ENCODE data around the gene SSTR3. TPM values are rescaled to one million over a fixed set of nuclear protein-coding genes. Genes with fewer than 3 reads are reported as not detected.

SSTR3 gene
- total RNA-seq, 1 donor from 2014 or later = not detected

DNA sequence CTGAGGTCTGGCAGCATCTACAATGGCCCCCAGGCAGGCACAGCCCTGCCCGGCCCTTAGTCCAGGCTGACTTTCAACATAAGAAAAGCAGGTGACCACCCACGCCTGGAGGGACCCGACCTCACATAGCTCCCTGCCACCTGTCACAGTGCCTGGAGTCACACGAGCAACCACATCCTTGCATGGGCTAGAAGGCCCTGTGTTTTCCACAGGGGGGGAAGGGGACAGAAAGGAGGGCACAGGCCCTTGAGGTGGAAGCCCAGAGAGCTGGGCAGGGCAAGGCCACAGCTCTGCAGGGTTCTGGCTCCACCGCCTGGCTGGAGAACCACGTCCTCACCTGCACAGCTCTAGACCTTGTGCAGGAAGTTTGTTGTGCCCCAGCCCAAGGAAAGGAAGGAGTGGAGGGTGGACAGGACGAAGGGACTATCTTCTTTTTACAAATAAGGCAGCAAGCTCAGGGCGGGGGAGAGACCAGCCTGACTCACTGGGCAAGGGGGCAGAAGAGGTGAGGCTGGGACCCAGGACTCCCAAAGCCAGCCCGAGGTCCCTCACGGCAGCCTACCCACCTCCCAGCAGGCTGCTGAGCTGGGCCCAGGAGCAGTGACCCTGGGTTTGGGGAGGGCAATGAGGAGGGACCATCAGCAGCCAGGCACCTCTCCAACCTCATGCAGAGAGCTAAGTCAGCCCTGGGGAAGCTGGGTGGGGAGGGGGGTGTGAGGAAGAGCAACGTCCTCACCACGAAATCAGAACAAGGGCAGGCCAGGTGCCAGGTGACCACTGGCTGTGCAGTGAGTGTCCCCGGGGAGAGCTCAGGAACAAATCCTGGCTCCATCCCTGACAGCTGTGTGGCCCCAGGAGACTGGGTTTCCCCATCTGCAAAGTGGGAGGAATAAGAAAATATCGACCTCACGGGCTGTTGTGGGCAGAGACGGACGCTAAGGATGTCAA is 28.6 kb downstream of the SSTR3 start:
- H3K4me1 Mint-ChIP-seq (ENCODE audit: low read depth) = peaks cover 29% of the 10 kb centered on the region

DNA sequence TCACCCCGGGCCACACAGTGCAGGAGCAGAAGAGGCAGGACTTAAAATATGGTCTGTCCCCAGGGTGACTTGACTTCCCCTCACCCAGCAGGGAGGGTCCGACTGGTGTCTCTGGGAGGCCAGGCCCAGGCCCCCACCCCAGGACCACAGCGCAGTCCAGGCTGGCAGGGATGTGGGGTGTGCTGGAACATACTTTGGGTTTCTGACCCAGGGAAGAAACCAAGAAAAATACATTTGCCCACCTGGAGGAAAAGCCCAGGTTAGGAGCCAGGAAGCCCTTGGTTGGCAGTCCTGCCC is 29.4 kb downstream of the SSTR3 start:
- no peak for TF ChIP-seq CTCF (IDR thresholded peaks at IDR 0.05)
- H3K9me3 Mint-ChIP-seq (ENCODE audit: low read depth) = no peaks in the 10 kb centered on the region
- peaks cover 2% of the 10 kb centered on the region for H3K36me3 Mint-ChIP-seq (ENCODE audit: low read depth)
- no peaks in the 10 kb centered on the region for H3K27me3 Mint-ChIP-seq (ENCODE audit: low read depth)
- no peak overlapping the region for H3K27ac Mint-ChIP-seq (ENCODE audit: unreplicated experiment)
- peaks cover 29% of the 10 kb centered on the region for H3K4me1 Mint-ChIP-seq (ENCODE audit: low read depth)
- H3K4me3 Mint-ChIP-seq (ENCODE audit: unreplicated experiment) = no peak overlapping the region
- peak; percentile 48 for DNase-seq (ENCODE audit: low spot score)

More for the DNA sequence above, 28.6 kb downstream of the SSTR3 start:
- TF ChIP-seq CTCF (IDR thresholded peaks at IDR 0.05) = no peak
- peak; percentile 63 for DNase-seq (ENCODE audit: low spot score)
- H3K36me3 Mint-ChIP-seq (ENCODE audit: low read depth) = peaks cover 2% of the 10 kb centered on the region
- no peaks in the 10 kb centered on the region for H3K9me3 Mint-ChIP-seq (ENCODE audit: low read depth)
- H3K27me3 Mint-ChIP-seq (ENCODE audit: low read depth) = no peaks in the 10 kb centered on the region
- H3K4me3 Mint-ChIP-seq (ENCODE audit: unreplicated experiment) = no peak overlapping the region
- peak overlapping the region; percentile 36 for H3K27ac Mint-ChIP-seq (ENCODE audit: unreplicated experiment)

- Mint-ChIP-seq H3K36me3 (ENCODE audit: low read depth) (peaks cover 2% of the 10 kb centered on the region), H3K4me3 (ENCODE audit: unreplicated experiment) (no peak overlapping the region), H3K27me3 (ENCODE audit: low read depth) (no peaks in the 10 kb centered on the region), H3K4me1 (ENCODE audit: low read depth) (peaks cover 29% of the 10 kb centered on the region), H3K9me3 (ENCODE audit: low read depth) (no peaks in the 10 kb centered on the region), H3K27ac (ENCODE audit: unreplicated experiment) (no peak overlapping the region)
- DNase-seq (ENCODE audit: low spot score) = peak; percentile 72
- TF ChIP-seq CTCF (IDR thresholded peaks at IDR 0.05) = no peak
These were observed 30.0 kb downstream of the SSTR3 start for GRCh38 chr22:37182101-37182948.

DNA sequence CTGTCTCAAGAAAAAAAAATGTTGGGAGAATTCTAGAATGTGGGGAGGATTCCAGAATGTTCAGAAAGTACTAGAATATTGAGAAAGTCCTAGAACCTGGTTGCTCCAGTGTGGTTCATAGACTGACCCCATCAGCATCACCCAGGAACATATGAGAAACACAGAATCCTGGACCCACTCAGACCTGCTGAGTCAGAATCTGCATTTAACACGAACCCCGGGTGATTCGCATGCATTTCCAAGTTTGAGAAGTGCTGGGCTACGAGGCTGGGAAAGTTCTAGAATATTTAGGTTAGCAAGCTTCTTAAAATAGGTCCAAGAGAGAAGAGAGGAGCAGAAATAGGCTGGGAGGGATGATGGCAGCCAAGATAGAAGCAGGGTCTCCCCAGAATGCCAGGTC is 30.6 kb downstream of the SSTR3 start:
- no peak for DNase-seq (ENCODE audit: low spot score)
- no peak for TF ChIP-seq CTCF (IDR thresholded peaks at IDR 0.05)
- peaks cover 32% of the 10 kb centered on the region for H3K4me1 Mint-ChIP-seq (ENCODE audit: low read depth)

GRCh38 chr22:37180531-37181231 is 31.6 kb downstream of the SSTR3 start:
- H3K4me1 Mint-ChIP-seq (ENCODE audit: low read depth) = peaks cover 35% of the 10 kb centered on the region
- H3K27me3 Mint-ChIP-seq (ENCODE audit: low read depth) = no peaks in the 10 kb centered on the region
- no peaks in the 10 kb centered on the region for H3K9me3 Mint-ChIP-seq (ENCODE audit: low read depth)
- no peak for TF ChIP-seq CTCF (IDR thresholded peaks at IDR 0.05)
- DNase-seq (ENCODE audit: low spot score) = peak; percentile 87
- no peak overlapping the region for H3K27ac Mint-ChIP-seq (ENCODE audit: unreplicated experiment)
- H3K4me3 Mint-ChIP-seq (ENCODE audit: unreplicated experiment) = no peak overlapping the region
- peaks cover 2% of the 10 kb centered on the region for H3K36me3 Mint-ChIP-seq (ENCODE audit: low read depth)

More for the DNA sequence above, 30.6 kb downstream of the SSTR3 start:
- Mint-ChIP-seq H3K27me3 (ENCODE audit: low read depth) (no peaks in the 10 kb centered on the region), H3K9me3 (ENCODE audit: low read depth) (no peaks in the 10 kb centered on the region), H3K27ac (ENCODE audit: unreplicated experiment) (no peak overlapping the region), H3K4me3 (ENCODE audit: unreplicated experiment) (no peak overlapping the region), H3K36me3 (ENCODE audit: low read depth) (peaks cover 2% of the 10 kb centered on the region)
